Gastroesophageal sphincter (tissue), 4 donors: ENCODE results near the gene TREH. TPM values are rescaled to one million over a fixed set of nuclear protein-coding genes. Genes with fewer than 3 reads are reported as not detected.

Source experiments
- ATAC-seq: fragments of 150-250 bp; one replicate; pipeline ENCODE4 v1.9.1; 2016; ENCODE audit warnings: mild to moderate bottlenecking, moderate library complexity
- H3K27ac ChIP-seq, 4 donors: fragments of 200-600 bp; sonication (generic) in 3 of 4; 1 replicate in 3 of 4; 2 replicates in 1 of 4; pipeline ENCODE4 v1.5.1; 2016 to 2019
- H3K27me3 ChIP-seq: fragments of 200-600 bp; sonication (generic); one replicate; pipeline ENCODE4 v1.5.1; 2019
- H3K36me3 ChIP-seq, 2 donors: fragments of 200-600 bp; sonication (generic); one replicate each; pipeline ENCODE4 v1.5.1; 2019; ENCODE audit warnings: control low read depth in 1 of 2
- H3K4me1 ChIP-seq, 3 donors: fragments of 200-600 bp; sonication (generic); 1 replicate in 2 of 3; 2 replicates in 1 of 3; pipeline ENCODE4 v1.5.1; 2016 to 2019; ENCODE audit warnings: control low read depth in 2 of 3
- H3K4me3 ChIP-seq, 2 donors: fragments of 200-600 bp; sonication (generic); one replicate each; pipeline ENCODE4 v1.5.1; 2019; ENCODE audit warnings: mild to moderate bottlenecking in 1 of 2, moderate library complexity in 1 of 2
- H3K9me3 ChIP-seq, 3 donors: fragments of 200-600 bp; sonication (generic); one replicate each; pipeline ENCODE4 v1.5.1; 2017 to 2019; ENCODE audit warnings: control low read depth in 2 of 3
- EP300 ChIP-seq: sonication (generic); formaldehyde crosslinking; IDR thresholded peaks from one replicate; pipeline ENCODE4 v1.6.1; 2017; ENCODE audit warnings: antibody characterized with exemption, mild to moderate bottlenecking
- POLR2A ChIP-seq, 2 donors: fragments of 450-650 bp; IDR thresholded peaks; one replicate each; pipeline ENCODE4 v1.6.1; 2017; ENCODE audit warnings: antibody characterized with exemption in 2 of 2, mild to moderate bottlenecking in 2 of 2, moderate library complexity in 1 of 2
- POLR2AphosphoS5 ChIP-seq: sonication (generic); formaldehyde crosslinking; IDR thresholded peaks from one replicate; pipeline ENCODE4 v1.6.1; 2017; ENCODE audit warnings: antibody characterized with exemption
- WGBS, 2 donors: methylation state at CpG; one replicate each; pipeline ENCODE4 v1.1.5; 2018; ENCODE audit warnings: low coverage in 1 of 2; 5-methylcytosine and 5-hydroxymethylcytosine counted together
- total RNA-seq, 4 donors: library from RNA; depleted of rRNA; stranded (reverse); fragments of >200 nt; gene quantifications; one replicate each; pipeline ENCODE4 v1.1.0, GENCODE V29; 2016
- TF ChIP-seq, protein P1 (sequence below), 4 experiments: fragments of 200-600 bp in 2 of 4; fragments of 450-650 bp in 2 of 4; sonication (generic) in 1 of 4; IDR thresholded peaks; one replicate each; pipeline ENCODE4 v1.5.1; 2017 to 2019; ENCODE audit warnings: antibody characterized with exemption in 4 of 4, mild to moderate bottlenecking in 2 of 4, moderate library complexity in 2 of 4

TREH gene
- total RNA-seq, 4 donors from 2014 or later: not detected

DNA sequence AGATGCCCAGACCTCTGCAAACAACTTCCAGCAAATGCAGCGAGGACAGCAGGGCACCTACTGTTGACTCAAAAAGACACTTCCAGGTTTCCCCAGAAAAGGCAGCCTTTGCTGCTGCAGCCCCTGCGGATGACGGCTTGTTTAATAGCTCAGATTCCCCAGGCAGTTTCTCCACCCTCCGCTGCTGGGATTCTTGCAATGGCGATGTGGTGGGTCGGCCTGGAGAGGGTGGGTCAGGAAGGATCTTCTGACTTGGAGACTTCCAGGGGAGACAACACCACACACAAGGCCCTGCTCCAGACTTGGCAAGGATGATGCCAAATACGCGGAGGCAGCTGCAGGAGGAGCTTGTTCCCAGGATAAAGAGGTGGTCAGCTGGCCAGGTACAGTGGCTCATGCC lies 17.9 kb upstream of the TREH start:
- TF ChIP-seq POLR2AphosphoS5: no peak
- TF ChIP-seq POLR2A (IDR thresholded peaks at IDR 0.05): no peak
- no peak for TF ChIP-seq EP300
- TF ChIP-seq, protein P1, sequence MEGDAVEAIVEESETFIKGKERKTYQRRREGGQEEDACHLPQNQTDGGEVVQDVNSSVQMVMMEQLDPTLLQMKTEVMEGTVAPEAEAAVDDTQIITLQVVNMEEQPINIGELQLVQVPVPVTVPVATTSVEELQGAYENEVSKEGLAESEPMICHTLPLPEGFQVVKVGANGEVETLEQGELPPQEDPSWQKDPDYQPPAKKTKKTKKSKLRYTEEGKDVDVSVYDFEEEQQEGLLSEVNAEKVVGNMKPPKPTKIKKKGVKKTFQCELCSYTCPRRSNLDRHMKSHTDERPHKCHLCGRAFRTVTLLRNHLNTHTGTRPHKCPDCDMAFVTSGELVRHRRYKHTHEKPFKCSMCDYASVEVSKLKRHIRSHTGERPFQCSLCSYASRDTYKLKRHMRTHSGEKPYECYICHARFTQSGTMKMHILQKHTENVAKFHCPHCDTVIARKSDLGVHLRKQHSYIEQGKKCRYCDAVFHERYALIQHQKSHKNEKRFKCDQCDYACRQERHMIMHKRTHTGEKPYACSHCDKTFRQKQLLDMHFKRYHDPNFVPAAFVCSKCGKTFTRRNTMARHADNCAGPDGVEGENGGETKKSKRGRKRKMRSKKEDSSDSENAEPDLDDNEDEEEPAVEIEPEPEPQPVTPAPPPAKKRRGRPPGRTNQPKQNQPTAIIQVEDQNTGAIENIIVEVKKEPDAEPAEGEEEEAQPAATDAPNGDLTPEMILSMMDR (IDR thresholded peaks at IDR 0.05): no peak
- peaks cover 0 to 9% (median 0%) of the 10 kb centered on the region in 3 donors for H3K9me3 ChIP-seq
- no peaks in the 10 kb centered on the region for H3K36me3 ChIP-seq
- no peak overlapping the region for H3K4me3 ChIP-seq
- no peaks in the 10 kb centered on the region for H3K4me1 ChIP-seq
- no peaks in the 10 kb centered on the region for H3K27me3 ChIP-seq
- H3K27ac ChIP-seq: no peak overlapping the region
- WGBS, 2 donors: no CpG with 5 or more reads among the region's 8 CpGs
- no peak for ATAC-seq

DNA sequence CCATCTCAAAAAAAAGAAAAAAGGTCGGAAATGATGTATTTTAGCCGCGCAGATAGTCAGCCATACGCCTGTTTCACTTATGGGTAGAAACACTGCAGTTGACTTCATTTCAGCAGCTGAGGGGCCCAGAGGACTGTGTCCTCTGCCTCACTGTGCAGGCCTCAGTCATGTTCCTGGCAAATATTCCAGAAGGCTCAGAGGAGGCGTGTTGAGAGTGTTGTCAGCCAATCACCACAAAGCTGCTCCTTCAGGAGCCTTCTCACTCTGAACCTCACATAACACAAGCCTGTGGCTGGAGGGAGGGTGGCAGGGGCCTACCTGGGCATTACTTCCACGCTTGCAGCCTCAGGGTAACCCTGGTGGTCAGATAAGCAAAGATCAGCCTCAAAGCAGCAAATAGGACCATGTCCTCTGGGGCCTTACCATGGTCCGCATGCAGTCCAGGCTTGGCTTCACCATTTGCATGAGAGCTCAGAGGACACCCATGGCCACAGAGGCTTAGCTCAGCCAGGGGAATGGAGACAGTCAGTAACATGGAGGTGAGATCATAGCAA lies 17.3 kb upstream of the TREH start:
- Histone ChIP-seq H3K4me1 (no peaks in the 10 kb centered on the region), H3K27ac (no peak overlapping the region), H3K4me3 (no peak overlapping the region), H3K9me3 (peaks cover 0 to 9% (median 0%) of the 10 kb centered on the region in 3 donors), H3K27me3 (no peaks in the 10 kb centered on the region), H3K36me3 (no peaks in the 10 kb centered on the region)
- WGBS, 2 donors: 67 to 77% methylated on average over 1 to 5 of the region's 7 CpGs
- ATAC-seq: no peak
- TF ChIP-seq, protein P1 (IDR thresholded peaks at IDR 0.05): no peak
- TF ChIP-seq EP300 (no peak), POLR2A (IDR thresholded peaks at IDR 0.05) (no peak), POLR2AphosphoS5 (no peak)

DNA sequence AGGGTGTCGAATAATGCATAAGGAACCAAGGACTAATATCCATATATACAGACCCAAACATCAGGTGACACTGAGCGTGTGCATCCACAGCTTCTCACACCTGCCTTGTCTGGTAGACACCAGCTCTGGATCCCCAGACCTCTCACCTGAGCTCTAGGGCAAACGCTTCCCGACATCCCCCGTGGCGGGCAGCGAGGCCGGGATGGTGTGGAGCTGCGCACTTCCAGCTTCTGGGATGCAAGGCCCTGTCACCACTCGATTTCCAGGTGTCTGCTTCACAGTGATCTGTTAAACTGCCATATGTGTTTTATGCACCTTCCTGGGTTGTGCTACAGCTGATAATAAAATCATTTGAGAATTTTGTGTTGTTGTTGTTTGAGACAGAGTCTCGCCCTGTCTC lies 15.3 kb upstream of the TREH start:
- Histone ChIP-seq H3K9me3 (no peaks in the 10 kb centered on the region), H3K27ac (no peak overlapping the region), H3K4me3 (no peak overlapping the region), H3K36me3 (no peaks in the 10 kb centered on the region), H3K4me1 (peaks cover 0 to 9% (median 0%) of the 10 kb centered on the region in 3 donors), H3K27me3 (no peaks in the 10 kb centered on the region)
- no peak for ATAC-seq
- 90% methylated on average over 2 of the region's 11 CpGs; no CpG with 5 or more reads in 1 of the 2 donors for WGBS, 2 donors
- TF ChIP-seq EP300: no peak
- TF ChIP-seq, protein P1 (IDR thresholded peaks at IDR 0.05): no peak
- no peak for TF ChIP-seq POLR2A (IDR thresholded peaks at IDR 0.05)
- no peak for TF ChIP-seq POLR2AphosphoS5

DNA sequence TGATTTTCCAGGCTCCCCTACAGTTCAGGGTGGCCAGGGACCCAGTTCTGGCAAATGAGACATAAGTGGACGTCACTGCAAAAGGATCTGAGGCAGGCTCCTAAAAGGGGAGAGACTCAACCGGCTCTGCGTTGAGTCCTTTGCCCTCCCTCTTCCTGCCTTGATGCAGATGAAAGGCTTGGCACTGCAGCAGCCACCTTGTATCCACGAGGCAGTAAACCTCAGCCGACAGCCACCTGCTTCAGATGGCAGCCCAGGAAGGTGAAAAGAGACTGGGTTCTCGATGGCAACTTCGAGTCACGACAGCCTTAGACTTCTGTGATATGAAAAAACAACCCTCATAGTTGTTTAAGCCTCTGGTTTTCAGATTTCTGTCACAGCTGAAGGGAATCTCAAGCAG lies 14.7 kb upstream of the TREH start:
- TF ChIP-seq EP300 (no peak), POLR2AphosphoS5 (no peak), POLR2A (IDR thresholded peaks at IDR 0.05) (no peak)
- TF ChIP-seq, protein P1 (IDR thresholded peaks at IDR 0.05): no peak
- Histone ChIP-seq H3K4me3 (no peak overlapping the region), H3K27ac (no peak overlapping the region), H3K9me3 (no peaks in the 10 kb centered on the region), H3K27me3 (no peaks in the 10 kb centered on the region), H3K4me1 (peaks cover 0 to 15% (median 5%) of the 10 kb centered on the region in 3 donors), H3K36me3 (no peaks in the 10 kb centered on the region)
- 92 to 96% methylated on average over 4 to 5 of the region's 8 CpGs for WGBS, 2 donors
- no peak for ATAC-seq
